Measurements from ENCODE around the gene LRMDA.

DNA sequence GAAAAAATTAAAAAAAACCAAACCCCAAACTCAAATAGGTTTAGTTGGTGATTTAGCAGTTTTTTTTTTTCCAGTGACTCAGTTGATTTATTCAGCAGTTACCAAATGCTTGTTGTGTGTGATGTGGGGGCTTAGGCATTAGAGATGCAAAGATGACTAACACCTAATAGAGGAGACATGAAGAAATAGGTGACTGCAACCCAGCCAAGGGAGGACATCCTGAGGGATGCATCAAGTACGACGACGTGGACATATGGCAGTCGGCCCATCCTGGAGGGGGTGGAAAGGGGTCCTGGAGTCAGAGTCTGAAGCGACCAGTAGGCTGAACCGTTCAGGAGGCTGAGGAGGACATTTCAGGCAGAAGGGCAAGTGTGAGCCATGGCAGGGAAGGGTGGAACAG lies 35.5 kb downstream of the LRMDA start:
- TF ChIP-seq, protein P1, sequence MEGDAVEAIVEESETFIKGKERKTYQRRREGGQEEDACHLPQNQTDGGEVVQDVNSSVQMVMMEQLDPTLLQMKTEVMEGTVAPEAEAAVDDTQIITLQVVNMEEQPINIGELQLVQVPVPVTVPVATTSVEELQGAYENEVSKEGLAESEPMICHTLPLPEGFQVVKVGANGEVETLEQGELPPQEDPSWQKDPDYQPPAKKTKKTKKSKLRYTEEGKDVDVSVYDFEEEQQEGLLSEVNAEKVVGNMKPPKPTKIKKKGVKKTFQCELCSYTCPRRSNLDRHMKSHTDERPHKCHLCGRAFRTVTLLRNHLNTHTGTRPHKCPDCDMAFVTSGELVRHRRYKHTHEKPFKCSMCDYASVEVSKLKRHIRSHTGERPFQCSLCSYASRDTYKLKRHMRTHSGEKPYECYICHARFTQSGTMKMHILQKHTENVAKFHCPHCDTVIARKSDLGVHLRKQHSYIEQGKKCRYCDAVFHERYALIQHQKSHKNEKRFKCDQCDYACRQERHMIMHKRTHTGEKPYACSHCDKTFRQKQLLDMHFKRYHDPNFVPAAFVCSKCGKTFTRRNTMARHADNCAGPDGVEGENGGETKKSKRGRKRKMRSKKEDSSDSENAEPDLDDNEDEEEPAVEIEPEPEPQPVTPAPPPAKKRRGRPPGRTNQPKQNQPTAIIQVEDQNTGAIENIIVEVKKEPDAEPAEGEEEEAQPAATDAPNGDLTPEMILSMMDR (IDR thresholded peaks at IDR 0.05), result no peak
- TF ChIP-seq POLR2A (IDR thresholded peaks at IDR 0.05), result no peak

Data from body of pancreas (tissue), 4 donors.